ENCODE results near the gene KRTAP21-1. TPM values are rescaled to one million over a fixed set of nuclear protein-coding genes. Genes with fewer than 3 reads are reported as not detected.

KRTAP21-1 gene
- total and polyA plus RNA-seq, 9 of the 15 experiments (the other 6 are each of a cell fraction or from before 2014, with no cell fraction given) = not detected

GRCh38 chr21:30726726-30727125, 28.5 kb downstream of the KRTAP21-1 start (continued):
- TF ChIP-seq, protein P1, sequence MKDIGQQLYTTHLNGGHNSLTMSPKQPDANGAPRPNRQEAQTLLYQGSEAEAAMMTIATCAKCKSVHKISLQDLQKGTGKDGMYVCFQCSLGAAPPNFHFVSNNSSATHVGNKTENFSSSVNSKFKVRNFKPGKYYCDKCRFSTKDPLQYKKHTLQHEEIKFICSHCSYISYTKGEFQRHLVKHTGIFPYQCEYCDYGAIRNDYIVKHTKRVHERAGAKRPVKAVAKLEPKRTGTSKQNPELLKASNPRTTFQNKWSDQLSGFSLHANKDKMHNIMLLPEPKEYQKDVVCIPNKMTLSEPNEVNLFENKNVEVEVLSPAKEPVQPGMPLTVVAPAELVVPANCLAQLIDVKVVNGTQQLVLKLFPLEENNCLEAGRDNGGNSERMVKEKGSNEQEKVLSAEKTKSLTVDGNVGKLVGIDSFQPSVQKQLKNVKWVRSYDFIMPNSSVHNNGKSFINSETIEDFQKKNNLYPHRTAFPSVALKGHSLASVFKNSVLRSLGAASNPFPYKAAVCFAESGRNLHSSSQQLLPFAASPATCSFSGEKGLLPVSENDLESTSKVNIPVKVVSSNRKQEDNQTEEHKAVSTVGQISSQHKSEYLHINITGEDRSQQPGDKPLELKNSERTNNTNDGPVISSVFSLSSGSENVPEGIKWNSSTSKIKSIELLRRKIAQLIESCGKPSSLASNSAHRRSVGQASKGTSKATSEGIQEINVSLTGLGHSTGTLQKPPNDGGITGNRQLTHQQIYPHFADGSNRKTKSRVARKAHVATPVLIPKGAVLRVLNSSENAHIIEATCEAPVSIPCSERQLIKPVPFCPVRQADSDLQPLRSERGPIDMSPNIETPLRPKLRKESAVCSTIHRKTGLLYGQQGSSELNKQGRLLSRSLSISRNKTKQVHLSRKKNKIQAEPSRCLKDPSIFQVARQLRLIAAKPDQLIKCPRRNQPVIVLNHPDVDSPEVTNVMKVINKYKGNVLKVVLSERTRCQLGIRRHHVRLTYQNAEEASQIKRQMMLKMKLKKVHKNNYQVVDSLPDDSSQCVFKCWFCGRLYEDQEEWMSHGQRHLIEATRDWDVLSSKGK (CRISPR knock-in tag; IDR thresholded peaks at IDR 0.05) = no peak
- TF ChIP-seq DNMT1 (IDR thresholded peaks at IDR 0.05) = no peak
- TF ChIP-seq ELF1 (tag; IDR thresholded peaks at IDR 0.05) = no peak
- no peak for TF ChIP-seq ZNF398 (CRISPR knock-in tag; IDR thresholded peaks at IDR 0.05)
- TF ChIP-seq DDX20 (tag; IDR thresholded peaks at IDR 0.05; ENCODE audit: low read depth) = no peak
- TF ChIP-seq MTF1 (CRISPR knock-in tag; IDR thresholded peaks at IDR 0.05; ENCODE audit: borderline replicate concordance) = no peak
